Measurements from ENCODE around the gene RAB5A. TPM values are rescaled to one million over a fixed set of nuclear protein-coding genes. Genes with fewer than 3 reads are reported as not detected.

The RAB5A gene
- total RNA-seq, 4 donors from 2014 or later: 59.2 to 88.3 (median 78.4) TPM

GRCh38 chr3:19934098-19934566, 12.8 kb upstream of the RAB5A start, which contains the start of gene EFHB:
EFHB (minus strand) TSS chr3:19934217; CDS start chr3:19934018, 199 bp downstream.
- no peak for TF ChIP-seq POLR2A (IDR thresholded peaks at IDR 0.05)
- no peak for TF ChIP-seq POLR2AphosphoS5 (IDR thresholded peaks at IDR 0.05)
- no peak for TF ChIP-seq CTCF (IDR thresholded peaks at IDR 0.05)
- no peak for TF ChIP-seq EP300 (IDR thresholded peaks at IDR 0.05)
- no peaks in the 10 kb centered on the region for H3K4me1 ChIP-seq
- no peak within 1 kb of the TSS for H3K4me3 ChIP-seq
- H3K36me3 ChIP-seq: no peaks in the 10 kb centered on the region
- no peak within 1 kb of the TSS for H3K27ac ChIP-seq
- H3K9me3 ChIP-seq: no peaks in the 10 kb centered on the region
- peaks cover 8% of the 10 kb centered on the region for H3K27me3 ChIP-seq
- WGBS, 2 donors (ENCODE audit: low coverage in 1 of 2): 35 to 37% methylated on average over 3 to 4 of the region's 5 CpGs
- ATAC-seq: no peak

- no peak for ATAC-seq
- no peaks in the 10 kb centered on the region for H3K9me3 ChIP-seq
- H3K27ac ChIP-seq: no peak overlapping the region
- peaks cover 8% of the 10 kb centered on the region for H3K27me3 ChIP-seq
- TF ChIP-seq CTCF (IDR thresholded peaks at IDR 0.05): no peak
- no peak for TF ChIP-seq POLR2A (IDR thresholded peaks at IDR 0.05)
- no peak for TF ChIP-seq EP300 (IDR thresholded peaks at IDR 0.05)
- no peaks in the 10 kb centered on the region for H3K36me3 ChIP-seq
- WGBS, 2 donors (ENCODE audit: low coverage in 1 of 2): 43 to 74% methylated on average over 4 to 7 of the region's 7 CpGs
- H3K4me1 ChIP-seq: no peaks in the 10 kb centered on the region
- H3K4me3 ChIP-seq: no peak overlapping the region
Measured at GRCh38 chr3:19937459-19938294, 9.2 kb upstream of the RAB5A start.

GRCh38 chr3:19938295-19938627, 8.6 kb upstream of the RAB5A start:
- no peak for ATAC-seq
- Histone ChIP-seq H3K4me1 (no peaks in the 10 kb centered on the region), H3K36me3 (no peaks in the 10 kb centered on the region), H3K27ac (no peak overlapping the region), H3K4me3 (no peak overlapping the region), H3K27me3 (peaks cover 8% of the 10 kb centered on the region), H3K9me3 (no peaks in the 10 kb centered on the region)
- 53 to 100% methylated on average over 1 of the region's 1 CpG for WGBS, 2 donors (ENCODE audit: low coverage in 1 of 2)
- no peak for TF ChIP-seq POLR2AphosphoS5 (IDR thresholded peaks at IDR 0.05)
- TF ChIP-seq CTCF (IDR thresholded peaks at IDR 0.05): no peak
- TF ChIP-seq POLR2A (IDR thresholded peaks at IDR 0.05): no peak
- no peak for TF ChIP-seq EP300 (IDR thresholded peaks at IDR 0.05)

GRCh38 chr3:19940643-19941042, 6.3 kb upstream of the RAB5A start:
- Histone ChIP-seq H3K36me3 (no peaks in the 10 kb centered on the region), H3K4me1 (peaks cover 0 to under 1% (median 0%) of the 10 kb centered on the region in 3 donors), H3K4me3 (no peak overlapping the region), H3K9me3 (no peaks in the 10 kb centered on the region), H3K27me3 (no peaks in the 10 kb centered on the region), H3K27ac (no peak overlapping the region)
- ATAC-seq: no peak
- TF ChIP-seq CTCF (IDR thresholded peaks at IDR 0.05) (no peak), POLR2A (IDR thresholded peaks at IDR 0.05) (no peak), EP300 (IDR thresholded peaks at IDR 0.05) (no peak), POLR2AphosphoS5 (IDR thresholded peaks at IDR 0.05) (no peak)
- 86 to 100% methylated on average over 1 of the region's 1 CpG for WGBS, 2 donors (ENCODE audit: low coverage in 1 of 2)

GRCh38 chr3:19945534-19945933, 1.4 kb upstream of the RAB5A start:
- H3K27me3 ChIP-seq: no peaks in the 10 kb centered on the region
- no peaks in the 10 kb centered on the region for H3K9me3 ChIP-seq
- no peak overlapping the region for H3K27ac ChIP-seq
- H3K36me3 ChIP-seq: no peaks in the 10 kb centered on the region
- peaks cover 6 to 34% (median 8%) of the 10 kb centered on the region in 3 donors for H3K4me1 ChIP-seq
- no peak overlapping the region for H3K4me3 ChIP-seq
- TF ChIP-seq CTCF (IDR thresholded peaks at IDR 0.05): no peak
- WGBS, 2 donors (ENCODE audit: low coverage in 1 of 2): 97% methylated on average over 8 to 9 of the region's 9 CpGs
- no peak for ATAC-seq
